Measurements from ENCODE around the gene THSD4. TPM values are rescaled to one million over a fixed set of nuclear protein-coding genes. Genes with fewer than 3 reads are reported as not detected.
A peak's percentile ranks its signal among the peaks of the same experiment; 100 is the strongest.

The THSD4 gene
- total RNA-seq, 1 experiment from 2014 or later: 0.29 TPM

- no TSS peak for BruUV-seq (replicated peaks)
- H3K9me3 ChIP-seq: no peaks in the 10 kb centered on the region
- H3K4me3 ChIP-seq (ENCODE audit: low read depth, low read length): no peak overlapping the region
- intact Hi-C loops (cut with micrococcal nuclease; ENCODE audit: unreplicated experiment): no loop called here
- no peak for DNase-seq
- Mint-ChIP-seq H3K4me3 (ENCODE audit: unreplicated experiment) (no peak overlapping the region), H3K4me1 (ENCODE audit: low read depth, unreplicated experiment) (peaks cover 39% of the 10 kb centered on the region), H3K9me3 (ENCODE audit: unreplicated experiment) (no peaks in the 10 kb centered on the region), H3K36me3 (ENCODE audit: insufficient read depth, unreplicated experiment) (peaks cover 4% of the 10 kb centered on the region), H3K27me3 (ENCODE audit: insufficient read depth, unreplicated experiment) (no peaks in the 10 kb centered on the region), H3K27ac (ENCODE audit: unreplicated experiment) (no peak overlapping the region)
- peaks cover 47% of the 10 kb centered on the region for H3K4me1 ChIP-seq
- no peaks in the 10 kb centered on the region for H3K36me3 ChIP-seq (ENCODE audit: control insufficient read depth, insufficient read depth, low read length)
- ChIA-PET POLR2A (no interaction called here), CTCF (no interaction called here)
- TF ChIP-seq CTCF (IDR thresholded peaks at IDR 0.05; ENCODE audit: insufficient read depth in 1 of 2, low read depth in 1 of 2, low read length in 1 of 2, severe bottlenecking in 1 of 2, unreplicated experiment in 1 of 2): no peak
- H3K27me3 ChIP-seq (replicated peaks; ENCODE audit: control insufficient read depth, insufficient read depth, low read length): no peaks in the 10 kb centered on the region
These were observed 562.5 kb downstream of the THSD4 start for GRCh38 chr15:71677766-71678165.

GRCh38 chr15:71678191-71678590, 562.9 kb downstream of the THSD4 start:
- no TSS peak for BruUV-seq (replicated peaks)
- intact Hi-C loops (cut with micrococcal nuclease; ENCODE audit: unreplicated experiment): no loop called here
- DNase-seq: no peak
- TF ChIP-seq CTCF (IDR thresholded peaks at IDR 0.05; ENCODE audit: insufficient read depth in 1 of 2, low read depth in 1 of 2, low read length in 1 of 2, severe bottlenecking in 1 of 2, unreplicated experiment in 1 of 2): no peak
- Histone ChIP-seq H3K4me3 (ENCODE audit: low read depth, low read length) (no peak overlapping the region), H3K36me3 (ENCODE audit: control insufficient read depth, insufficient read depth, low read length) (no peaks in the 10 kb centered on the region), H3K27me3 (replicated peaks; ENCODE audit: control insufficient read depth, insufficient read depth, low read length) (no peaks in the 10 kb centered on the region), H3K9me3 (no peaks in the 10 kb centered on the region), H3K4me1 (peaks cover 47% of the 10 kb centered on the region)
- no peak overlapping the region for H3K4me3 Mint-ChIP-seq (ENCODE audit: unreplicated experiment)
- no peaks in the 10 kb centered on the region for H3K27me3 Mint-ChIP-seq (ENCODE audit: insufficient read depth, unreplicated experiment)
- peaks cover 4% of the 10 kb centered on the region for H3K36me3 Mint-ChIP-seq (ENCODE audit: insufficient read depth, unreplicated experiment)
- H3K9me3 Mint-ChIP-seq (ENCODE audit: unreplicated experiment): no peaks in the 10 kb centered on the region
- ChIA-PET POLR2A (no interaction called here), CTCF (no interaction called here)
- peaks cover 43% of the 10 kb centered on the region for H3K4me1 Mint-ChIP-seq (ENCODE audit: low read depth, unreplicated experiment)
- H3K27ac Mint-ChIP-seq (ENCODE audit: unreplicated experiment): peak overlapping the region; percentile 77

- Histone ChIP-seq H3K27me3 (replicated peaks; ENCODE audit: control insufficient read depth, insufficient read depth, low read length) (no peaks in the 10 kb centered on the region), H3K4me1 (peaks cover 47% of the 10 kb centered on the region), H3K36me3 (ENCODE audit: control insufficient read depth, insufficient read depth, low read length) (no peaks in the 10 kb centered on the region), H3K4me3 (ENCODE audit: low read depth, low read length) (no peak overlapping the region), H3K9me3 (no peaks in the 10 kb centered on the region)
- Mint-ChIP-seq H3K27ac (ENCODE audit: unreplicated experiment) (peak overlapping the region; percentile 77), H3K36me3 (ENCODE audit: insufficient read depth, unreplicated experiment) (peaks cover 4% of the 10 kb centered on the region), H3K4me3 (ENCODE audit: unreplicated experiment) (no peak overlapping the region), H3K9me3 (ENCODE audit: unreplicated experiment) (no peaks in the 10 kb centered on the region), H3K27me3 (ENCODE audit: insufficient read depth, unreplicated experiment) (no peaks in the 10 kb centered on the region), H3K4me1 (ENCODE audit: low read depth, unreplicated experiment) (peaks cover 48% of the 10 kb centered on the region)
- ChIA-PET POLR2A (no interaction called here), CTCF (no interaction called here)
- BruUV-seq (replicated peaks): no TSS peak
- no peak for TF ChIP-seq CTCF (IDR thresholded peaks at IDR 0.05; ENCODE audit: insufficient read depth in 1 of 2, low read depth in 1 of 2, low read length in 1 of 2, severe bottlenecking in 1 of 2, unreplicated experiment in 1 of 2)
- intact Hi-C loops (cut with micrococcal nuclease; ENCODE audit: unreplicated experiment): no loop called here
- DNase-seq: no peak
These were observed 563.3 kb downstream of the THSD4 start for GRCh38 chr15:71678605-71679004.
